HepG2 (cell line): ENCODE results near the gene ERICH6. TPM values are rescaled to one million over a fixed set of nuclear protein-coding genes. Genes with fewer than 3 reads are reported as not detected.

Experiments used
- ATAC-seq: fragments of 200-7000 bp; cut with Tn5 transposase; 3 replicates; pipeline ENCODE4 v1.9.1; 2020; ENCODE audit warnings: mild to moderate bottlenecking, moderate library complexity
- BruUV-seq: library from RNA; stranded (reverse); fragments of 400-500 nt; replicated peaks from 2 replicates; lab custom pipeline; 2021; lab: Mats Ljungman, UMichigan
- CTCF ChIA-PET: fragments of 300-600 bp; formaldehyde crosslinking; extraction: SDS; loops from one replicate; lab custom pipeline; 2021; ENCODE audit warnings: low total read pairs, inconsistent platforms, low intra/inter-chr PET ratio; lab: Yijun Ruan, JAX
- POLR2A ChIA-PET: fragments of 350-600 bp; sonication (Branson Sonifier 250); formaldehyde crosslinking; loops from one replicate; lab custom pipeline; 2020; ENCODE audit warnings: antibody characterized with exemption, inconsistent platforms; lab: Yijun Ruan, JAX
- DNase-seq: peaks from one replicate; pipeline ENCODE4 v3.0.0-alpha.2; 2015; ENCODE audit warnings: low spot score
- FAIRE-seq: peaks from 3 replicates; lab custom pipeline; 2011; peaks lifted over from hg19 to GRCh38; lab: Jason Lieb, UNC
- H2AFZ ChIP-seq: one replicate; pipeline ENCODE4 v1.6.1; 2011; ENCODE audit warnings: low read length, inconsistent platforms
- H3K27ac ChIP-seq: fragments of 300-600 bp; 3 replicates; pipeline ENCODE4 v1.8.0; 2011; ENCODE audit warnings: mixed run types, mild to moderate bottlenecking, mixed read lengths, low read length, inconsistent platforms; ENCODE audit not compliant: insufficient read depth; ENCODE audit errors: extremely low read length
- H3K27me3 ChIP-seq, 2 experiments: fragments of 200-600 bp in 1 of 2; 2 replicates in 1 of 2; 3 replicates in 1 of 2; pipeline versions ENCODE4 v1.6.0 to v1.8.0; 2011; ENCODE audit warnings: low read length in 2 of 2, mild to moderate bottlenecking in 2 of 2, moderate library complexity in 2 of 2, inconsistent platforms in 1 of 2; ENCODE audit not compliant: insufficient read depth in 2 of 2, control insufficient read depth in 1 of 2
- H3K36me3 ChIP-seq, 2 experiments: fragments of 200-600 bp in 1 of 2; replicated peaks in 1 of 2; 2 replicates in 1 of 2; 3 replicates in 1 of 2; pipeline versions ENCODE4 v1.5.1 to v1.8.0; 2011; ENCODE audit warnings: low read length in 2 of 2, inconsistent platforms in 1 of 2; ENCODE audit not compliant: insufficient read depth in 2 of 2, control insufficient read depth in 1 of 2
- H3K4me1 ChIP-seq: 2 replicates; pipeline ENCODE4 v1.5.1; 2012; ENCODE audit warnings: low read length, inconsistent platforms; ENCODE audit not compliant: insufficient read depth
- H3K4me2 ChIP-seq: 2 replicates; pipeline ENCODE4 v1.6.0; 2011; ENCODE audit warnings: low read depth, low read length, inconsistent platforms
- H3K4me3 ChIP-seq, 3 experiments: fragments of 200-600 bp in 1 of 3; sonication (generic), shearing (Covaris generic) in 1 of 3; replicated peaks in 1 of 3; 2 replicates each; pipeline ENCODE4 v1.5.1; 2011 to 2016; ENCODE audit warnings: low read length in 3 of 3, inconsistent platforms in 2 of 3, low read depth in 2 of 3, mild to moderate bottlenecking in 2 of 3, control low read depth in 1 of 3, mixed read lengths in 1 of 3; ENCODE audit not compliant: insufficient read depth in 1 of 3
- H3K79me2 ChIP-seq: one replicate; pipeline ENCODE4 v1.6.1; 2011; ENCODE audit warnings: low read length, inconsistent platforms; ENCODE audit not compliant: insufficient read depth
- H3K9ac ChIP-seq: 2 replicates; pipeline ENCODE4 v1.6.0; 2011; ENCODE audit warnings: mild to moderate bottlenecking, low read depth, low read length, inconsistent platforms; ENCODE audit not compliant: insufficient read depth
- H3K9me3 ChIP-seq: 2 replicates; pipeline ENCODE4 v1.5.1; 2012; ENCODE audit warnings: mild to moderate bottlenecking, low read length
- H4K20me1 ChIP-seq: 2 replicates; pipeline ENCODE4 v1.6.0; 2011; ENCODE audit warnings: inconsistent platforms, mild to moderate bottlenecking, low read length, moderate library complexity; ENCODE audit not compliant: insufficient read depth
- BCL6 ChIP-seq: IDR thresholded peaks from 2 replicates; pipeline ENCODE4 v1.6.1; 2016; ENCODE audit warnings: missing genetic modification reagents, missing compliant biosample characterization
- ETV5 ChIP-seq: IDR thresholded peaks from 2 replicates; pipeline ENCODE4 v1.6.1; 2018; ENCODE audit warnings: missing biosample characterization, missing genetic modification reagents, inconsistent platforms, borderline replicate concordance
- KMT2B ChIP-seq: IDR thresholded peaks from 2 replicates; pipeline ENCODE4 v1.6.1; 2016; ENCODE audit warnings: missing genetic modification reagents, missing compliant biosample characterization
- MBNL3 ChIP-seq: fragments of 250-450 bp; sonication (Bioruptor Pico); conservative IDR thresholded peaks from 2 replicates; pipeline ENCODE4 v1.8.0; 2022; ENCODE audit warnings: mild to moderate bottlenecking, inconsistent platforms
- MTERF4 ChIP-seq: sonication (generic); formaldehyde crosslinking; IDR thresholded peaks from 2 replicates; pipeline ENCODE4 v1.8.0; 2023; ENCODE audit warnings: mild to moderate bottlenecking, missing genetic modification reagents
- PCBP2 ChIP-seq: fragments of 200-400 bp; formaldehyde crosslinking; optimal IDR thresholded peaks from 2 replicates; pipeline ENCODE3; 2018; ENCODE audit warnings: low read length, low read depth; ENCODE audit not compliant: poor library complexity, severe bottlenecking
- PHF21A ChIP-seq: sonication (generic); formaldehyde crosslinking; IDR thresholded peaks from 2 replicates; pipeline ENCODE4 v1.5.0; 2020; ENCODE audit warnings: mild to moderate bottlenecking, missing genetic modification reagents
- RARG ChIP-seq: sonication (generic); formaldehyde crosslinking; IDR thresholded peaks from 2 replicates; pipeline ENCODE4 v1.4.0; 2020; ENCODE audit warnings: low read depth, mild to moderate bottlenecking, missing genetic modification reagents
- SAP130 ChIP-seq: IDR thresholded peaks from 2 replicates; pipeline ENCODE4 v1.6.1; 2016; ENCODE audit warnings: low read depth
- SOX13 ChIP-seq, 3 experiments: fragments of 450-650 bp in 1 of 3; sonication (generic) in 1 of 3; formaldehyde crosslinking in 1 of 3; IDR thresholded peaks in 2 of 3; conservative IDR thresholded peaks in 1 of 3; 2 replicates each; pipeline versions ENCODE4 v1.5.0 to v1.6.1; 2016 to 2020; ENCODE audit warnings: antibody characterized with exemption in 1 of 3, mild to moderate bottlenecking in 1 of 3, missing compliant biosample characterization in 1 of 3, missing genetic modification reagents in 1 of 3, moderate library complexity in 1 of 3
- TFDP2 ChIP-seq: sonication (generic); formaldehyde crosslinking; IDR thresholded peaks from 2 replicates; pipeline ENCODE4 v1.4.0; 2020; ENCODE audit warnings: missing genetic modification reagents
- ZBTB10 ChIP-seq: sonication (generic); formaldehyde crosslinking; IDR thresholded peaks from 2 replicates; pipeline ENCODE4 v1.4.0; 2020; ENCODE audit warnings: missing genetic modification reagents, borderline replicate concordance
- ZNF180 ChIP-seq: sonication (generic); formaldehyde crosslinking; IDR thresholded peaks from 2 replicates; pipeline ENCODE4 v1.4.0; 2020; ENCODE audit warnings: low read depth, missing genetic modification reagents, borderline replicate concordance
- ZNF205 ChIP-seq: IDR thresholded peaks from 2 replicates; pipeline ENCODE4 v1.6.1; 2018; ENCODE audit warnings: missing biosample characterization, missing genetic modification reagents
- ZNF432 ChIP-seq: sonication (generic); formaldehyde crosslinking; IDR thresholded peaks from 2 replicates; pipeline ENCODE4 v1.5.0; 2020; ENCODE audit warnings: missing genetic modification reagents, mild to moderate bottlenecking, borderline replicate concordance
- ZNF441 ChIP-seq: sonication (generic); formaldehyde crosslinking; IDR thresholded peaks from 2 replicates; pipeline ENCODE4 v1.7.0; 2021; ENCODE audit warnings: missing genetic modification reagents, borderline replicate concordance
- ZNF572 ChIP-seq: sonication (generic); formaldehyde crosslinking; IDR thresholded peaks from 2 replicates; pipeline ENCODE4 v1.5.1; 2020; ENCODE audit warnings: mild to moderate bottlenecking, missing genetic modification reagents
- ZNF644 ChIP-seq: IDR thresholded peaks from 2 replicates; pipeline ENCODE4 v1.6.1; 2016; ENCODE audit warnings: low read depth
- ZNF766 ChIP-seq: sonication (generic); formaldehyde crosslinking; IDR thresholded peaks from 2 replicates; pipeline ENCODE4 v1.5.0; 2020; ENCODE audit warnings: missing genetic modification reagents, borderline replicate concordance
- ZNF792 ChIP-seq: IDR thresholded peaks from 2 replicates; pipeline ENCODE4 v1.6.1; 2016
- ZSCAN20 ChIP-seq: sonication (generic); formaldehyde crosslinking; IDR thresholded peaks from 2 replicates; pipeline ENCODE4 v1.4.0; 2020; ENCODE audit warnings: missing genetic modification reagents, mild to moderate bottlenecking, borderline replicate concordance
- ZSCAN31 ChIP-seq: sonication (generic); formaldehyde crosslinking; IDR thresholded peaks from 2 replicates; pipeline ENCODE4 v1.5.0; 2020; ENCODE audit warnings: low read depth, mild to moderate bottlenecking, missing genetic modification reagents
- WGBS: methylation state at CpG from one replicate; pipeline ENCODE4 v1.1.6; 2017; ENCODE audit warnings: low lambda C conversion rate; 5-methylcytosine and 5-hydroxymethylcytosine counted together
- in situ Hi-C: cut with HindIII; loops from 2 replicates; pipeline ENCODE4 v1.10.0; 2017; ENCODE audit warnings: low pct_unique_long_range_greater_than_20kb; ENCODE audit not compliant: extremely low pct_ligation_motif_present
- intact Hi-C: fragments of 100-400 bp; cut with micrococcal nuclease; formaldehyde crosslinking; loops from one replicate; pipeline ENCODE4 v1.10.0; 2022; ENCODE audit not compliant: unreplicated experiment
- polyA plus RNA-seq, 8 experiments: library from polyadenylated mRNA; depleted of rRNA in 3 of 8; stranded (reverse) in 7 of 8; unstranded in 1 of 8; fragments of >200 nt; fragmentation: Illumina TruSeq in 4 of 8; extraction: Trizol in 4 of 8; gene quantifications; 2 replicates each; pipeline versions ENCODE4 v1.2.1 to v1.2.3, GENCODE V29; 2011 to 2016; ENCODE audit warnings: low read depth in 4 of 8, missing spikeins in 1 of 8, mixed read lengths in 1 of 8; ENCODE audit not compliant: insufficient read depth in 1 of 8
- total RNA-seq, 5 experiments: library from RNA; depleted of rRNA; stranded (reverse); fragments of >200 nt; fragmentation: Illumina TruSeq; extraction: Trizol; gene quantifications; 2 replicates each; pipeline ENCODE4 v1.2.3, GENCODE V29; 2016; ENCODE audit warnings: low read depth in 1 of 5

ERICH6 gene
- total and polyA plus RNA-seq, 2 of the 13 experiments (the other 11 are each of a cell fraction or from before 2014, with no cell fraction given), result 0.03 TPM; not detected in 1

GRCh38 chr3:150745832-150746231 is 42.1 kb upstream of the ERICH6 start (continued):
- TF ChIP-seq PCBP2 (no peak), ZSCAN20 (CRISPR knock-in tag) (no peak), ZNF572 (CRISPR knock-in tag) (no peak), MTERF4 (no peak), ETV5 (no peak), ZNF441 (CRISPR knock-in tag) (no peak), ZNF205 (CRISPR knock-in tag) (no peak), ZBTB10 (CRISPR knock-in tag) (no peak), ZNF792 (CRISPR knock-in tag) (no peak)

- ATAC-seq, result no peak
- intact Hi-C loops, result no loop called here
- peak overlapping the region; percentile 99 for H3K27ac ChIP-seq
- TF ChIP-seq ZNF644 (CRISPR knock-in tag) (no peak), KMT2B (CRISPR knock-in tag) (no peak), ZNF432 (CRISPR knock-in tag) (no peak), SAP130 (CRISPR knock-in tag) (no peak), TFDP2 (CRISPR knock-in tag) (no peak), SOX13 (IDR thresholded peaks at IDR 0.05) (no peak), SOX13 (CRISPR knock-in tag; conservative IDR thresholded peaks at IDR 0.05 in 1 of 2, IDR thresholded peaks at IDR 0.05 in 1 of 2) (no peak), ZNF766 (CRISPR knock-in tag) (no peak), ZSCAN31 (CRISPR knock-in tag) (no peak), PHF21A (no peak), MBNL3 (CRISPR knock-in tag) (no peak), RARG (CRISPR knock-in tag) (no peak), ZNF180 (CRISPR knock-in tag) (no peak), BCL6 (no peak)
Measured at GRCh38 chr3:150744919-150745211, 41.1 kb upstream of the ERICH6 start.

More at GRCh38 chr3:150744919-150745211, 41.1 kb upstream of the ERICH6 start:
- H3K9ac ChIP-seq, result no peak overlapping the region
- no TSS peak for BruUV-seq
- H3K9me3 ChIP-seq, result no peaks in the 10 kb centered on the region
- peaks cover 100% of the 10 kb centered on the region for H3K4me1 ChIP-seq
- POLR2A ChIA-PET, result interaction anchor here (1.6 kb wide), 1 partner anchor 15 kb away, joined by 6 read pairs; no protein-coding TSS in a partner anchor
- no peak for FAIRE-seq
- H3K27me3 ChIP-seq, result no peaks in the 10 kb centered on the region
- peaks cover 85% of the 10 kb centered on the region for H3K79me2 ChIP-seq
- peaks cover 69% of the 10 kb centered on the region for H4K20me1 ChIP-seq
- H3K4me3 ChIP-seq, result no peak overlapping the region
- peaks cover 6 to 52% of the 10 kb centered on the region in 2 experiments; a peak in 4 of 5 replicates for H3K36me3 ChIP-seq
- no peak overlapping the region for H2AFZ ChIP-seq
- WGBS, result 59% methylated on average over 1 of the region's 1 CpG
- in situ Hi-C loops, result no loop called here
- CTCF ChIA-PET, result no interaction called here
- DNase-seq, result no peak
- no peak overlapping the region for H3K4me2 ChIP-seq
